Measurements from ENCODE around the gene PSENEN. TPM values are rescaled to one million over a fixed set of nuclear protein-coding genes. Genes with fewer than 3 reads are reported as not detected.

Gene PSENEN
- total and polyA plus RNA-seq, 5 experiments from 2014 or later = 23.0 to 76.5 (median 68.7) TPM

DNA sequence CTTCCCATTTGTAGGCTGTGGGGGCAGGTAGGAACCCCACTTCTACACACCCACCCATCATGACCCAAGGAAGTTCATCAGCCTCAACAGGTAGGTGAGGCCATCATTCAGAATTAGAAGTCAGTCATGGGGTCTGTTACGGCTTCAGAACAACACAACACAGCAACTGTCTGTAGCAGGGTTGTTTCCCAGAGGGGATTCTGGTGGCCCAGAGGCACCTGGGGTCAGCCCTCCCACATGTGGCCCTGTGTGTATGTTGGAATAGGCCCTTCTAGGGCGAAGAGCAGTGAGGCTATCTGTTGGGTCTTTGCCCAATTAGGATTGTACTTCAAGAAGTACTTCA lies 6.6 kb upstream of the PSENEN start:
- Mint-ChIP-seq H3K27ac (peak overlapping the region in 4 of 10 donors; percentile 55 to 80 (median 68)), H3K4me1 (peaks cover 32 to 63% (median 54%) of the 10 kb centered on the region in 4 donors), H3K27me3 (no peaks in the 10 kb centered on the region), H3K36me3 (peaks cover 4 to 38% (median 5%) of the 10 kb centered on the region in 3 donors), H3K4me3 (peak overlapping the region in 8 of 10 donors; percentile 6 to 96 (median 57)), H3K9me3 (no peaks in the 10 kb centered on the region)
- DNase-seq (no peak), ATAC-seq (no peak)
- POLR2A ChIA-PET = interaction anchor here (2.6 kb wide), 1 partner anchor 19 kb away, joined by 26 read pairs; no protein-coding TSS in a partner anchor

DNA sequence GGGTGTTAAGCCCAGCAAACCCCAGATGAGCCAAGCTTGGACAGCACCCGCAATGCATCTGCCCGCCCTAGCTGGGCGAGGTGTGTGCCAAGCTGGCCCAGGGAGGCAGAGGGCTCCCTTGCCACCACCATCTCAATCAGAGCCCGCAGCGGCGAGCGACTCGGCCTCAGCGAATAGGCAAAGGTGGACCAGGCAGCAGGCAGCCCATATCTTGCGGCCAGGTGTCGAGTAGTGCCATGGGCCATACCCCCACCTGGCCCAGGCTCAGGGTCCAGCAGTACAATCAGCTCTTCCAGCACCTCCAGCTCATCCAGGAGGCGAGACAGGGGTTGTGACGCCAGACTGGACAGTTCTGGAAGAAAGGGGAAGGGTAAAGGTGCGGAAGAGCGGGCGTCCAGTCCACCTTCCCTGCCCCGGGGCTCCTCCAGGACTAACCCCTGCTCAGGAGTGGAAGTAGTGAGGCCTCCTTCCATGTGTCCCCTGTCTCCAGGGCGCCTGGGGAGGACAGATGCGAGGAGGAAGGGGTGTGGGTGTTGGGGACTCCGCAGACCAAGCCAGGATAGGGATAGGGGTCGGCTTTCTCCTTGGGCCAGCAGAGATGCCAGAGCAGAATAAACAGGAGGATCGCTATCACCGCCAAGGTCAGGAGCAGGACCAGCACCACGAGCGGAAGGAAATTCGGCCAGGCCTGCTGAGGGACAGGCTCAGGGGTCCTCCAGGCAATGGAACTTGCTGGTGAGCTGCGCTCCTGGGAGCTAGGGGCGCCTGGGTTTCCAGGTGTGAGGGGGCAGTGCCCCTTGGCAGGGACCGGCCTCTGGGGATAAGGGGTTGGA lies 6.0 kb upstream of the PSENEN start:
- peaks cover 29 to 63% (median 59%) of the 10 kb centered on the region in 4 donors for H3K4me1 Mint-ChIP-seq
- H3K27ac Mint-ChIP-seq = peak overlapping the region in 6 of 10 donors; percentile 5 to 99 (median 44)
- no peaks in the 10 kb centered on the region for H3K27me3 Mint-ChIP-seq
- no peaks in the 10 kb centered on the region for H3K9me3 Mint-ChIP-seq
- peak overlapping the region; percentile 53 to 98 (median 94) for H3K4me3 Mint-ChIP-seq
- ATAC-seq (no peak), DNase-seq (no peak)
- POLR2A ChIA-PET = interaction anchor here (1.7 to 2.6 kb wide), 4 partner anchors 13 to 37 kb away, joined by 4 to 26 read pairs (median 5); no protein-coding TSS in a partner anchor
- peaks cover 4 to 31% (median 5%) of the 10 kb centered on the region in 3 donors for H3K36me3 Mint-ChIP-seq

GRCh38 chr19:35740108-35740422 lies 5.4 kb upstream of the PSENEN start:
- H3K36me3 Mint-ChIP-seq = peaks cover 4 to 27% (median 5%) of the 10 kb centered on the region in 3 donors
- POLR2A ChIA-PET = interaction anchor here (0.7 to 2.6 kb wide), 14 partner anchors 8 to 92 kb away, joined by 3 to 26 read pairs (median 4); partner anchors contain the start of genes COX6B1, HSPB6, KMT2B and LIN37
- ATAC-seq = peak in 1 of 2 donors; percentile 21

DNA sequence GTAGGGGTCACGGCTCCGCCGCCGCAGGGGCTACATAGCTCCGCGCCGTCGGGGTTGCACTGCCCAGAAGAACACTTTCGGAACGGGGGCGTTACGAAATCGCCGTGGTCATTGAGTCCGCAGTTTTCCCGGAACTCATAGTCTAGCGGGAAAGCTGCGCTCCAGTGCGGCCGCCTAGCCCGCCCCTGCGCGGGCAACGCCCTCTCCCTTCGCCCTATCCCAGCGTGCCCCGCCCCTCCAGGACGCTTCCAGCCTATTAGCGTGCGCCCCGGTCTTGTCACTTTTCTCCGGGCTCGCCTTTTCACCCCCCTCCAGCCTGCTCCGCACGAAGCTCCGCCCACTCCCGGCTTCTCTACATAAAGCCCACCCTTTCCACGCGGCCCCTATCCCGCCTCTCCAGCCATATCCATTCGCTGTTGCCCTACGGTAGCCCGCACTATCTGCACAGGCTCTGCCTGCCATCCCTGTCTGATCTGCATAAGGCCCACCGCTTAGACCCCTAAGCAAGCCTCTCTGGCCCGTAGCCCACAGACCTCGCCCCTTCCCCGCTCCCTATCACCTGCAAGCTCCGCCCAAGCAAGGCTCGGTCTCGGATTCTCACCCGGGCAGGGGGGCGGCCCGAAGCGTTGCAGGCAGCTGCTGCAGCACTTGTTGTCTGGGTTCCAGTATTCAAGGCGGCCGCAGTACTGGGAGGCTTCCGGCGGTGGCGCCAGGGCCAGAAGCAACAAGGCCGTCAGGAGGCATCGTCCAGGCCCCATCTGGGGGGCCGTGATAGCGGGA lies 4.8 kb upstream of the PSENEN start:
- peak; percentile 65 to 68 for ATAC-seq
- peak overlapping the region; percentile 88 to 99 (median 94) for H3K27ac Mint-ChIP-seq
- H3K36me3 Mint-ChIP-seq = peaks cover 4 to 23% (median 5%) of the 10 kb centered on the region in 3 donors
- DNase-seq = peak; percentile 88 to 97 (median 94)
- peaks cover 29 to 66% (median 59%) of the 10 kb centered on the region in 4 donors for H3K4me1 Mint-ChIP-seq
- H3K9me3 Mint-ChIP-seq = no peaks in the 10 kb centered on the region
- POLR2A ChIA-PET = interaction anchor here (0.7 to 2.6 kb wide), 15 partner anchors 8 to 95 kb away, joined by 3 to 26 read pairs (median 4); partner anchors contain the start of genes COX6B1, HSPB6, KMT2B and LIN37
- no peaks in the 10 kb centered on the region for H3K27me3 Mint-ChIP-seq
- H3K4me3 Mint-ChIP-seq = peak overlapping the region; percentile 91 to 99 (median 96)

More at GRCh38 chr19:35740108-35740422, 5.4 kb upstream of the PSENEN start:
- peak overlapping the region in 4 of 10 donors; percentile 93 to 99 (median 96) for H3K27ac Mint-ChIP-seq
- H3K4me3 Mint-ChIP-seq = peak overlapping the region; percentile 91 to 99 (median 96)
- no peaks in the 10 kb centered on the region for H3K27me3 Mint-ChIP-seq
- H3K4me1 Mint-ChIP-seq = peaks cover 30 to 63% (median 58%) of the 10 kb centered on the region in 4 donors
- H3K9me3 Mint-ChIP-seq = no peaks in the 10 kb centered on the region
- no peak for DNase-seq

DNA sequence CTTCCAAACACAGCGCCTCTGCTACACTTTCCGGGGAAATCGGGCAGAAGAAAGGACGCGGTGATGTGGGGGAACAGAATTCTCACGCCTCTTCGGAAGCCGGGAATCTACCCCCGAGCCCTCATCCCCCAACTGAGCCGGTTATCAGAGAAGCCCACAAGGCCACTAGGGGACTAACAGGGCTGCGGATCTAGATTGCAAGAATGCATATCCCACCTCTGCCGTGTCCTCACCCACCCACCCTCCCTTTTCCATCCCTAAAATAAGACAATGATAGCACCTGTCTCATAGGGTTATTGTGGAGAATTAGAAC lies 4.3 kb upstream of the PSENEN start:
- DNase-seq (no peak), ATAC-seq (no peak)
- H3K9me3 Mint-ChIP-seq = no peaks in the 10 kb centered on the region
- peaks cover 4 to 19% (median 5%) of the 10 kb centered on the region in 3 donors for H3K36me3 Mint-ChIP-seq
- POLR2A ChIA-PET = interaction anchor here (0.8 to 2.6 kb wide), 13 partner anchors 9 to 96 kb away, joined by 3 to 26 read pairs (median 4); partner anchors contain the start of genes COX6B1, HSPB6 and KMT2B
- peaks cover 31 to 71% (median 62%) of the 10 kb centered on the region in 4 donors for H3K4me1 Mint-ChIP-seq
- no peaks in the 10 kb centered on the region for H3K27me3 Mint-ChIP-seq
- peak overlapping the region; percentile 92 to 99 (median 98) for H3K27ac Mint-ChIP-seq
- H3K4me3 Mint-ChIP-seq = peak overlapping the region; percentile 91 to 99 (median 96)

DNA sequence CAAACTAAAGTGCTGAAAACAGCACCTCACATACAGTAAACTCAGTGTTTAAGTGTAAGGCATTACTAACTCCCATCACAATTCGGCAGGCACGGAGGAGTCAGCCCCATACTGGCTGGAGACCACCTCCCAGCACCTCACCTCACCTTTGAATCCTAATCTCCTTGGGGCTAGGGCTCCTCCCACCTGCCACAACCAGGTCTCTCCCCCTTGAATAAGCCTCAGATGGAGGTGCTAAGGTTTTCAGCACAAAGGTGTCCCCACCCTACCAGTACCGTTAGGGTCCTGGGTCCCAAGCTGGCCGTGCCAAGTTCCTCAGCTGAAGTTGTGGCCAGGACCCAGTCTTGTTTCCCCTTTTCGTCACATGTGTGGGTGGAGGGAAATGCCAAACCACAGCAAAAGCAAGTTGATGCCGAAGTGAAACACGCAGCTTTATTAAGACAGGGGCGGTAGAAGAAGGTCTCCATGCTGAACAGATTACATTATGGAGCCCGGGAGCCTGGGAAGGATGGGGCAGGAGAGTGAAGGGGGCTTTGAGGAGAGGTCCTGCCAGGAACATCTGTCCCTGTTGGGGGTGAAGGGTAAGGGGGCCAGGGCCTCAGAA lies 3.2 kb upstream of the PSENEN start, which contains the start of gene IGFLR1:
Gene IGFLR1, minus strand, starts transcription at position 332 of the 604 bp plus-strand sequence. CDS start 1,272 bp downstream, outside the sequence.
- H3K9me3 Mint-ChIP-seq = no peaks in the 10 kb centered on the region
- POLR2A ChIA-PET = interaction anchor here (0.5 to 5.2 kb wide), 8 partner anchors 10 to 195 kb away, joined by 3 to 36 read pairs (median 6); partner anchors contain the start of genes HSPB6 and KMT2B

DNA sequence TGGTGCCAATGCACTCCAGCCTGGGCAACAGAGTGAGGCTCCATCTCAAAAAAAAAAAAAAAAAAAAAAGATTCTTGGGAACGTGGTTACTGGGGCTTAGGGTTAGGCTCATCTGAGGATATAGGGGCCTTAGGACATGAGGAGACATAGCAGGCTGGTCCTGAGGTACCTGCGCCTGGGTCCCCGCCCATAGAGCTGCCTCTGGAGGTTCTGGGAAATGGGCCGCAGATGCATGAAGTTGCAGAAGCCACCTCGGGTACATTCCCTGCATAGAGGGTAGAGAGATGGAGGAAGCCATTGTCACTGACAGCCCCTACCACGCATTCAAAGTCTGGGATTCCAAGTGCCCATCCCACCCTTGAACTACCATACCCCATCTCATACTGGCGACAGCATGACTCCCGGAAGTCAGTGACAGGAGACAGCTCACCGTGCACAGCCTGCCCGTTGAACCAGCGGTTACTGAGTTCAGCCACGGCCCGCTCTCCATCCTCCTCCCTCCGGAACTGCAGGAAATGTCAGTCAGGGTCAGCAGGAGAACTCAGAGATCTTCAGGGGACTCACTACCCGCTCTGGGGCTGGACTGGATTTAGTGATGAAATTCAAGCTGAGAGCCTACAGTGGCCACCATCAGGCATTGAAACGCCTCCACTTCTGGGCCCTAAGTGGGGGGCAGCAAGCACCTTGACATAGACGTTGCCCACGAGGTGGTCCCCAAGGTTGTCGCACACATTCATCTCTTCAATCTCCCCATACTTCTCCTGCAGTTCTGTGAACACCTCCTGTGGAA lies 1.6 kb upstream of the PSENEN start:
- POLR2A ChIA-PET = interaction anchor here (0.6 to 5.2 kb wide), 12 partner anchors 12 to 209 kb away, joined by 3 to 36 read pairs (median 6); partner anchors contain the start of genes ETV2, HSPB6 and KMT2B
- Mint-ChIP-seq H3K4me3 (peak overlapping the region; percentile 91 to 99 (median 97)), H3K4me1 (peaks cover 33 to 79% (median 64%) of the 10 kb centered on the region in 4 donors), H3K27ac (peak overlapping the region; percentile 98 to 100 (median 99)), H3K9me3 (no peaks in the 10 kb centered on the region), H3K36me3 (peaks cover 4 to 6% (median 5%) of the 10 kb centered on the region in 3 donors), H3K27me3 (no peaks in the 10 kb centered on the region)
- ATAC-seq (no peak), DNase-seq (no peak)

More for the DNA sequence above, 3.2 kb upstream of the PSENEN start, which contains the start of gene IGFLR1:
- Mint-ChIP-seq H3K36me3 (peaks cover 4 to 14% (median 5%) of the 10 kb centered on the region in 3 donors), H3K4me3 (peak within 1 kb of the TSS; percentile 91 to 99 (median 93)), H3K27me3 (no peaks in the 10 kb centered on the region), H3K4me1 (peaks cover 31 to 73% (median 59%) of the 10 kb centered on the region in 4 donors), H3K27ac (peak within 1 kb of the TSS; percentile 97 to 100 (median 99))
- ATAC-seq = no peak
- DNase-seq = peak in 9 of 10 donors; percentile 60 to 83 (median 69)

GRCh38 chr19:35744430-35745327 lies 772 bp upstream of the PSENEN start:
- peak overlapping the region; percentile 97 to 100 (median 99) for H3K27ac Mint-ChIP-seq
- POLR2A ChIA-PET = interaction anchor here (0.6 to 5.2 kb wide), 20 partner anchors 11 to 370 kb away, joined by 3 to 36 read pairs (median 5); partner anchors contain the start of genes COX6B1, ETV2, HSPB6 and KMT2B
- peaks cover 4 to 5% (median 5%) of the 10 kb centered on the region in 3 donors for H3K36me3 Mint-ChIP-seq
- no peaks in the 10 kb centered on the region for H3K9me3 Mint-ChIP-seq
- DNase-seq (peak; percentile 83 to 97 (median 94)), ATAC-seq (peak; percentile 52 to 64)
- H3K27me3 Mint-ChIP-seq = no peaks in the 10 kb centered on the region
- H3K4me1 Mint-ChIP-seq = peaks cover 34 to 81% (median 65%) of the 10 kb centered on the region in 4 donors
- peak overlapping the region; percentile 91 to 99 (median 97) for H3K4me3 Mint-ChIP-seq

DNA sequence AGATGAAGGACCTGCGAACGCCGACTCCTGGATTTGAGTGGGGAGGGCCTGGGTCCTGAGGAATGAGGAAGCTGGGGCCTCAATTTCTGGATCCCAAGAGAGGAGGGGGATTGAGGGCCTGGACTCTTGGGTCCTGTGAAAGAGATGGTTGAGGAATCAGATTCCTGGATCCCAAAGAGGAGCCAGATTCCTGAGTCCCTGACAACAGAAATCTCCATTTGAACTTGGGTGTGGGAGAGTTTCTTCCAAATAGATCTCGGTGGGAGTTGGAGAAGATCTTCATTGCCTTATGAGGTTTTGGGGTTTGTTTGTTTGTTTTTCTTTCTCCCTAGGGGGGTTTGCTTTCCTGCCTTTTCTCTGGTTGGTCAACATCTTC lies 624 bp downstream of the PSENEN start:
- peak overlapping the region; percentile 66 to 100 (median 99) for H3K27ac Mint-ChIP-seq
- no peak for ATAC-seq
- peaks cover 4 to 5% (median 5%) of the 10 kb centered on the region in 3 donors for H3K36me3 Mint-ChIP-seq
- H3K4me3 Mint-ChIP-seq = peak overlapping the region; percentile 91 to 99 (median 97)
- no peaks in the 10 kb centered on the region for H3K27me3 Mint-ChIP-seq
- H3K4me1 Mint-ChIP-seq = peaks cover 30 to 76% (median 62%) of the 10 kb centered on the region in 4 donors
- POLR2A ChIA-PET = interaction anchor here (0.9 to 5.2 kb wide), 8 partner anchors 10 to 185 kb away, joined by 3 to 36 read pairs (median 7); partner anchors contain the start of genes COX6B1, HSPB6 and NFKBID
- no peak for DNase-seq
- no peaks in the 10 kb centered on the region for H3K9me3 Mint-ChIP-seq

- Mint-ChIP-seq H3K9me3 (no peaks in the 10 kb centered on the region), H3K27ac (peak overlapping the region in 8 of 10 donors; percentile 66 to 100 (median 99)), H3K4me1 (peaks cover 30 to 73% (median 62%) of the 10 kb centered on the region in 4 donors), H3K36me3 (peaks cover 5 to 6% (median 5%) of the 10 kb centered on the region in 3 donors), H3K27me3 (no peaks in the 10 kb centered on the region), H3K4me3 (peak overlapping the region; percentile 91 to 99 (median 97))
- DNase-seq (no peak), ATAC-seq (no peak)
- POLR2A ChIA-PET = interaction anchor here (5.2 kb wide), 1 partner anchor 9 kb away, joined by 36 read pairs; the partner anchor contains the start of gene HSPB6
These were observed 1.1 kb downstream of the PSENEN start for GRCh38 chr19:35746531-35746930.

Data from naive thymus-derived CD8-positive, alpha-beta T cell (primary cell).